SK-N-MC (cell line): Measurements from ENCODE around the gene POLD1.

Experiments
- EZH2 ChIP-seq: fragments of 200-600 bp; sonication (generic); IDR thresholded peaks from one replicate; pipeline ENCODE4 v1.6.1; 2017; ENCODE audit warnings: antibody characterized with exemption
- POLR2AphosphoS5 ChIP-seq: IDR thresholded peaks from 2 replicates; pipeline ENCODE4 v1.6.1; 2012; ENCODE audit warnings: mild to moderate bottlenecking, low read depth, low read length, borderline replicate concordance

GRCh38 chr19:50430888-50431342 is 46.8 kb downstream of the POLD1 start:
- no peak for TF ChIP-seq POLR2AphosphoS5
- no peak for TF ChIP-seq EZH2
